Vagina (tissue), 2 donors: ENCODE data around the gene MS4A15. TPM values are rescaled to one million over a fixed set of nuclear protein-coding genes. Genes with fewer than 3 reads are reported as not detected.

Experiments used
- DNase-seq, 2 donors: peaks; one replicate each; pipeline ENCODE4 v3.0.0-alpha.2; 2017; ENCODE audit errors: extremely low spot score in 2 of 2
- H3K27ac ChIP-seq: fragments of 200-600 bp; sonication (generic); one replicate; pipeline ENCODE4 v1.5.1; 2019
- H3K27me3 ChIP-seq: fragments of 200-600 bp; sonication (generic); one replicate; pipeline ENCODE4 v1.5.1; 2019
- H3K36me3 ChIP-seq, 2 donors: fragments of 200-600 bp; sonication (generic); one replicate each; pipeline ENCODE4 v1.5.1; 2017 to 2019
- H3K4me1 ChIP-seq: fragments of 200-600 bp; sonication (generic); one replicate; pipeline ENCODE4 v1.5.1; 2019
- H3K4me3 ChIP-seq, 2 donors: fragments of 200-600 bp; sonication (generic); 1 replicate in 1 of 2; 2 replicates in 1 of 2; pipeline ENCODE4 v1.5.1; 2016 to 2019
- H3K9me3 ChIP-seq: fragments of 200-600 bp; sonication (generic); one replicate; pipeline ENCODE4 v1.5.1; 2019
- CTCF ChIP-seq, 3 experiments: fragments of 450-650 bp in 2 of 3; fragments of 200-600 bp in 1 of 3; sonication (generic) in 1 of 3; IDR thresholded peaks; one replicate each; pipeline ENCODE4 v1.5.1; 2017 to 2019; ENCODE audit warnings: antibody characterized with exemption in 3 of 3, mild to moderate bottlenecking in 2 of 3, moderate library complexity in 2 of 3
- POLR2A ChIP-seq, 2 donors: fragments of 450-650 bp; IDR thresholded peaks; one replicate each; pipeline ENCODE4 v1.6.1; 2017; ENCODE audit warnings: antibody characterized with exemption in 2 of 2, mild to moderate bottlenecking in 2 of 2, moderate library complexity in 2 of 2
- POLR2AphosphoS5 ChIP-seq, 2 donors: sonication (generic); formaldehyde crosslinking; IDR thresholded peaks; one replicate each; pipeline ENCODE4 v1.9.0; 2017; ENCODE audit warnings: antibody characterized with exemption in 2 of 2, mild to moderate bottlenecking in 2 of 2, low read depth in 1 of 2; ENCODE audit not compliant: insufficient read depth in 1 of 2
- intact Hi-C: fragments of 100-400 bp; cut with DNase I; formaldehyde crosslinking; loops from one replicate; pipeline ENCODE4 v1.15.1; 2023
- total RNA-seq: library from RNA; depleted of rRNA; stranded (reverse); fragments of >200 nt; gene quantifications from one replicate; pipeline ENCODE4 v1.2.3, GENCODE V29; 2016

Gene MS4A15
- total RNA-seq, 1 donor from 2014 or later = not detected

DNA sequence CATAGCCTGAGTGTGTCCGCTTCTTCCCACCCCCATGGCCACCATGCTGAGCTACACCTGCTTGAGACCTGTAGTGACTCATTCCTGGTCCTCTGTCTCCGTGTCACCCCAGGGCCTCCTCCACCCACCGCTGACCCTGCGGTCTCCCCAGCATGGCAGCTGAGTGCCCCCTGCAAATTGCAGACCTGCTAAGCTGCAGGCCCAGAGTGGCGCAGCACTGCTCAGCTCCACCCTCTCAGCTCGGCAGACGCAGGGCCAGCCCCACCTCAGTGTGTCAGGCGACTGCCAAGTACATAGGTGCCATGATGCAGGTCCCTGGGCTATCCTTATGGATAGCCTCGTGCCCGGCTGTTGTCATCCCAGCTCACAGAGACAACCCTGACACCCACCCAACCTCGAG is 13.1 kb downstream of the MS4A15 start:
- intact Hi-C loops = no loop called here
- H3K4me1 ChIP-seq = no peaks in the 10 kb centered on the region
- H3K36me3 ChIP-seq = no peaks in the 10 kb centered on the region
- no peaks in the 10 kb centered on the region for H3K27me3 ChIP-seq
- no peak overlapping the region for H3K27ac ChIP-seq
- DNase-seq = no peak
- no peaks in the 10 kb centered on the region for H3K9me3 ChIP-seq
- no peak overlapping the region for H3K4me3 ChIP-seq
- no peak for TF ChIP-seq POLR2AphosphoS5 (IDR thresholded peaks at IDR 0.05; ENCODE audit: insufficient read depth in 1 of 2, low read depth in 1 of 2)

- H3K4me1 ChIP-seq = no peaks in the 10 kb centered on the region
- no peaks in the 10 kb centered on the region for H3K27me3 ChIP-seq
- no peak for DNase-seq
- H3K9me3 ChIP-seq = no peaks in the 10 kb centered on the region
- intact Hi-C loops = no loop called here
- no peak for TF ChIP-seq CTCF (IDR thresholded peaks at IDR 0.05)
- TF ChIP-seq POLR2AphosphoS5 (IDR thresholded peaks at IDR 0.05; ENCODE audit: insufficient read depth in 1 of 2, low read depth in 1 of 2) = no peak
- TF ChIP-seq POLR2A (IDR thresholded peaks at IDR 0.05) = no peak
- H3K4me3 ChIP-seq = no peak overlapping the region
- H3K36me3 ChIP-seq = no peaks in the 10 kb centered on the region
- H3K27ac ChIP-seq = no peak overlapping the region
Observed at GRCh38 chr11:60771146-60771545, 14.5 kb downstream of the MS4A15 start.

GRCh38 chr11:60771879-60772525 is 15.3 kb downstream of the MS4A15 start:
- H3K27ac ChIP-seq = no peak overlapping the region
- no peaks in the 10 kb centered on the region for H3K36me3 ChIP-seq
- no peaks in the 10 kb centered on the region for H3K9me3 ChIP-seq
- TF ChIP-seq POLR2AphosphoS5 (IDR thresholded peaks at IDR 0.05; ENCODE audit: insufficient read depth in 1 of 2, low read depth in 1 of 2) = no peak
- no peak for TF ChIP-seq POLR2A (IDR thresholded peaks at IDR 0.05)
- no peak for TF ChIP-seq CTCF (IDR thresholded peaks at IDR 0.05)
- DNase-seq = no peak
- no peaks in the 10 kb centered on the region for H3K4me1 ChIP-seq
- no peak overlapping the region for H3K4me3 ChIP-seq
- H3K27me3 ChIP-seq = no peaks in the 10 kb centered on the region
- intact Hi-C loops = no loop called here

DNA sequence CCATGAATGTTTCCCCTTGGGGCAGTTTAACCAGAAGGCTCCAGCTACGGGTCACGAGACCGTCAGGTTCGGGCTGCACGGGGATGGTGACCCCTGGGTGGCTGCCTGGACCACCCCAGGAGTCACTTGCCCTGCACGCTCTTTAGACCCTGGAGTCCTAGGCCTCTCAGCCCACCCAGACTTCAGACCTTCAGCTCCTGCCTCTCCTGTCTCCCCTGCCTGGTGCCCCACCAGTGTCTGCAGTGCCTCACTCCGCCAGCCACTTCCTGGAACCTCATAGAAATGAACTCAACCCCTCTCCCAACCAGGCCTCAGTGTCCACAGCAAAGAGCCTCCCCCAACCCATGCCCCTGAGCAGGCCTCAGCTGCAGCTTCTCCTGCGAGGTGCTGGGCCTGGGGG is 16.0 kb downstream of the MS4A15 start:
- Histone ChIP-seq H3K4me1 (no peaks in the 10 kb centered on the region), H3K36me3 (no peaks in the 10 kb centered on the region), H3K27ac (no peak overlapping the region), H3K4me3 (no peak overlapping the region), H3K27me3 (no peaks in the 10 kb centered on the region), H3K9me3 (no peaks in the 10 kb centered on the region)
- TF ChIP-seq POLR2AphosphoS5 (IDR thresholded peaks at IDR 0.05; ENCODE audit: insufficient read depth in 1 of 2, low read depth in 1 of 2) (no peak), POLR2A (IDR thresholded peaks at IDR 0.05) (no peak), CTCF (IDR thresholded peaks at IDR 0.05) (no peak)
- intact Hi-C loops = no loop called here
- DNase-seq = no peak

- TF ChIP-seq POLR2AphosphoS5 (IDR thresholded peaks at IDR 0.05; ENCODE audit: insufficient read depth in 1 of 2, low read depth in 1 of 2) = no peak
- TF ChIP-seq POLR2A (IDR thresholded peaks at IDR 0.05) = no peak
- no peak for TF ChIP-seq CTCF (IDR thresholded peaks at IDR 0.05)
- H3K4me1 ChIP-seq = no peaks in the 10 kb centered on the region
- H3K27me3 ChIP-seq = no peaks in the 10 kb centered on the region
- H3K36me3 ChIP-seq = no peaks in the 10 kb centered on the region
- H3K27ac ChIP-seq = no peak overlapping the region
- H3K4me3 ChIP-seq = no peak overlapping the region
- no peak for DNase-seq
- intact Hi-C loops = no loop called here
- H3K9me3 ChIP-seq = no peaks in the 10 kb centered on the region
Observed at GRCh38 chr11:60774726-60775125, 18.1 kb downstream of the MS4A15 start.
